Astrocyte (in vitro differentiated cells and primary cell): ENCODE results near the gene RHOJ. TPM values are rescaled to one million over a fixed set of nuclear protein-coding genes. Genes with fewer than 3 reads are reported as not detected.

Source experiments
- DNase-seq: peaks from one replicate; pipeline ENCODE4 v3.0.0-alpha.2; 2010; ENCODE audit warnings: low read depth
- FAIRE-seq: peaks from 2 replicates; lab custom pipeline; 2011; peaks lifted over from hg19 to GRCh38; lab: Jason Lieb, UNC
- H2AFZ ChIP-seq: 2 replicates; pipeline ENCODE4 v1.6.0; 2012; ENCODE audit warnings: low read depth, low read length, inconsistent platforms
- H3K27ac ChIP-seq: 2 replicates; pipeline ENCODE4 v1.5.1; 2011; ENCODE audit warnings: low read depth, low read length, inconsistent platforms
- H3K27me3 ChIP-seq: 2 replicates; pipeline ENCODE4 v1.6.0; 2011; ENCODE audit warnings: low read length, inconsistent platforms; ENCODE audit not compliant: insufficient read depth
- H3K36me3 ChIP-seq: 2 replicates; pipeline ENCODE4 v1.5.1; 2011; ENCODE audit warnings: low read length, inconsistent platforms; ENCODE audit not compliant: insufficient read depth
- H3K4me1 ChIP-seq: 2 replicates; pipeline ENCODE4 v1.5.1; 2011; ENCODE audit warnings: low read length, inconsistent platforms; ENCODE audit not compliant: insufficient read depth
- H3K4me2 ChIP-seq: 2 replicates; pipeline ENCODE4 v1.6.0; 2012; ENCODE audit warnings: low read length, inconsistent platforms
- H3K4me3 ChIP-seq: 2 replicates; pipeline ENCODE4 v1.5.1; 2011; ENCODE audit warnings: low read depth, mild to moderate bottlenecking, low read length, inconsistent platforms; ENCODE audit not compliant: insufficient read depth
- H3K79me2 ChIP-seq: 2 replicates; pipeline ENCODE4 v1.6.0; 2012; ENCODE audit warnings: mild to moderate bottlenecking, low read length, inconsistent platforms; ENCODE audit not compliant: insufficient read depth
- H3K9ac ChIP-seq: 2 replicates; pipeline ENCODE4 v1.6.0; 2012; ENCODE audit warnings: mild to moderate bottlenecking, low read length, inconsistent platforms
- H3K9me3 ChIP-seq: 2 replicates; pipeline ENCODE4 v1.5.1; 2012; ENCODE audit warnings: low read depth, mild to moderate bottlenecking, low read length, inconsistent platforms; ENCODE audit not compliant: insufficient read depth
- H4K20me1 ChIP-seq: 2 replicates; pipeline ENCODE4 v1.6.0; 2012; ENCODE audit warnings: low read length, inconsistent platforms; ENCODE audit not compliant: insufficient read depth
- H3K27ac Mint-ChIP-seq: one replicate; pipeline ENCODE4 v1.8.0; 2021; ENCODE audit warnings: mild to moderate bottlenecking, mixed read lengths; ENCODE audit not compliant: unreplicated experiment
- H3K27me3 Mint-ChIP-seq: one replicate; pipeline ENCODE4 v1.8.0; 2021; ENCODE audit warnings: low read depth, mixed read lengths; ENCODE audit not compliant: unreplicated experiment
- H3K36me3 Mint-ChIP-seq: one replicate; pipeline ENCODE4 v1.8.0; 2021; ENCODE audit warnings: low read depth, mixed read lengths; ENCODE audit not compliant: unreplicated experiment
- H3K4me1 Mint-ChIP-seq: one replicate; pipeline ENCODE4 v1.8.0; 2021; ENCODE audit warnings: low read depth, mixed read lengths; ENCODE audit not compliant: unreplicated experiment
- H3K4me3 Mint-ChIP-seq: one replicate; pipeline ENCODE4 v1.8.0; 2021; ENCODE audit warnings: mild to moderate bottlenecking, moderate library complexity, mixed read lengths; ENCODE audit not compliant: unreplicated experiment
- H3K9me3 Mint-ChIP-seq: one replicate; pipeline ENCODE4 v1.8.0; 2021; ENCODE audit warnings: mild to moderate bottlenecking, mixed read lengths; ENCODE audit not compliant: unreplicated experiment
- EZH2 ChIP-seq: IDR thresholded peaks from 2 replicates; pipeline ENCODE4 v1.6.1; 2012; ENCODE audit warnings: mild to moderate bottlenecking, low read length, inconsistent platforms; ENCODE audit not compliant: insufficient read depth
- total RNA-seq: library from RNA; stranded (reverse); gene quantifications from 2 replicates; pipeline ENCODE4 v1.2.1, GENCODE V29; 2021
- TF ChIP-seq, protein P1 (sequence below): IDR thresholded peaks from 2 replicates; pipeline ENCODE4 v1.5.1; 2011; ENCODE audit warnings: low read depth, mild to moderate bottlenecking, inconsistent platforms, low read length, moderate library complexity; ENCODE audit not compliant: insufficient read depth

RHOJ gene
- total RNA-seq, 1 donor from 2014 or later, result 29.6 TPM

DNA sequence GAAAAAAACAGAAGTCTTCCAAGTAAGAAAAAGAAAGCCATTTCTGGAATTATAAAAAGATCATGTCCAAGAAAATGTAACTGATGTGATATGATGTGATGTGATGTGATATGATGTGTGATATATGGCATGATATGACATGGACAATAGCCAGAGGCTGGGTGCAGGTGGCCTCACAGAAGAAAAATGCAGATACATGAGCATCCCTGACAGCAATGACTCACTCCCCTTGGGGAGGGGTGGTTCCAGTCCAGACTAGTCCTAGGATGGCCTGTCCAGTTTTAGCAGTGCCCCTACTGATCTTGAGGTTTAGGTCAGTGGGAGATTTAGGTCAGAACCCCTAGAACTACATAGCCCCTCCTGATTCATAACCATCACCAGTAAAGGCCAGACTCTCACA is 3.5 kb upstream of the RHOJ start:
- FAIRE-seq, result no peak

DNA sequence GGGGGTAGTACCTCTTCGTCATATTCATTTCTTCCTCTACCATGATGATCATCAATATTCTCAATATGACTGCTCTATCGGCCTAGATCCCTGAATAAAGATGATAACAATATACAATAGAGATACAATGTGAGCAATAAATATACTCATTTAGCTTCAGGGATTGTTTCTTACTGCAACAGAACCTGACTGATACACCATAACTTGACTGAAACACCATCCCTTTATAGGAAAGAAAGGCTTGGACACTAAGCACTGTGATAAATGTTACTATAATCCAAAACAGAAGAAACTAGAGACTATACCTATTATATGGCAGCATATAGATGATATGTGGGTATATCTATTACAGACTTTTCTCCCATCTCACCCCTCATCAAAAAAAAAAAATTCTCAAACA is 1.2 kb upstream of the RHOJ start:
- H4K20me1 ChIP-seq, result no peaks in the 10 kb centered on the region
- peak overlapping the region; percentile 98 for H3K27ac ChIP-seq
- no peak overlapping the region for H3K27ac Mint-ChIP-seq
- TF ChIP-seq EZH2, result no peak
- TF ChIP-seq, protein P1, sequence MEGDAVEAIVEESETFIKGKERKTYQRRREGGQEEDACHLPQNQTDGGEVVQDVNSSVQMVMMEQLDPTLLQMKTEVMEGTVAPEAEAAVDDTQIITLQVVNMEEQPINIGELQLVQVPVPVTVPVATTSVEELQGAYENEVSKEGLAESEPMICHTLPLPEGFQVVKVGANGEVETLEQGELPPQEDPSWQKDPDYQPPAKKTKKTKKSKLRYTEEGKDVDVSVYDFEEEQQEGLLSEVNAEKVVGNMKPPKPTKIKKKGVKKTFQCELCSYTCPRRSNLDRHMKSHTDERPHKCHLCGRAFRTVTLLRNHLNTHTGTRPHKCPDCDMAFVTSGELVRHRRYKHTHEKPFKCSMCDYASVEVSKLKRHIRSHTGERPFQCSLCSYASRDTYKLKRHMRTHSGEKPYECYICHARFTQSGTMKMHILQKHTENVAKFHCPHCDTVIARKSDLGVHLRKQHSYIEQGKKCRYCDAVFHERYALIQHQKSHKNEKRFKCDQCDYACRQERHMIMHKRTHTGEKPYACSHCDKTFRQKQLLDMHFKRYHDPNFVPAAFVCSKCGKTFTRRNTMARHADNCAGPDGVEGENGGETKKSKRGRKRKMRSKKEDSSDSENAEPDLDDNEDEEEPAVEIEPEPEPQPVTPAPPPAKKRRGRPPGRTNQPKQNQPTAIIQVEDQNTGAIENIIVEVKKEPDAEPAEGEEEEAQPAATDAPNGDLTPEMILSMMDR, result no peak
- H3K4me2 ChIP-seq, result peak overlapping the region; percentile 89
- no peaks in the 10 kb centered on the region for H3K9me3 Mint-ChIP-seq
- H3K79me2 ChIP-seq, result peaks cover 36% of the 10 kb centered on the region
- peak overlapping the region; percentile 96 for H3K9ac ChIP-seq
- no peaks in the 10 kb centered on the region for H3K27me3 ChIP-seq
- peak; percentile 39 for FAIRE-seq
- H3K4me1 ChIP-seq, result peaks cover 8% of the 10 kb centered on the region
- DNase-seq, result no peak
- H3K36me3 Mint-ChIP-seq, result no peaks in the 10 kb centered on the region
- no peak overlapping the region for H3K4me3 ChIP-seq
- no peaks in the 10 kb centered on the region for H3K27me3 Mint-ChIP-seq
- no peaks in the 10 kb centered on the region for H3K9me3 ChIP-seq
- H3K4me1 Mint-ChIP-seq, result peaks cover 12% of the 10 kb centered on the region
- no peak overlapping the region for H2AFZ ChIP-seq
- no peak overlapping the region for H3K4me3 Mint-ChIP-seq
- H3K36me3 ChIP-seq, result no peaks in the 10 kb centered on the region

More for the DNA sequence above, 3.5 kb upstream of the RHOJ start:
- Histone ChIP-seq H3K27me3 (no peaks in the 10 kb centered on the region), H4K20me1 (no peaks in the 10 kb centered on the region), H2AFZ (no peak overlapping the region), H3K27ac (no peak overlapping the region), H3K9me3 (no peaks in the 10 kb centered on the region), H3K79me2 (peaks cover 13% of the 10 kb centered on the region), H3K9ac (no peak overlapping the region), H3K4me1 (peaks cover 8% of the 10 kb centered on the region), H3K36me3 (no peaks in the 10 kb centered on the region), H3K4me2 (no peak overlapping the region), H3K4me3 (no peak overlapping the region)
- Mint-ChIP-seq H3K4me3 (no peak overlapping the region), H3K36me3 (no peaks in the 10 kb centered on the region), H3K4me1 (peaks cover 10% of the 10 kb centered on the region), H3K27me3 (no peaks in the 10 kb centered on the region), H3K27ac (no peak overlapping the region), H3K9me3 (no peaks in the 10 kb centered on the region)
- TF ChIP-seq EZH2, result no peak
- TF ChIP-seq, protein P1, result no peak
- DNase-seq, result no peak

DNA sequence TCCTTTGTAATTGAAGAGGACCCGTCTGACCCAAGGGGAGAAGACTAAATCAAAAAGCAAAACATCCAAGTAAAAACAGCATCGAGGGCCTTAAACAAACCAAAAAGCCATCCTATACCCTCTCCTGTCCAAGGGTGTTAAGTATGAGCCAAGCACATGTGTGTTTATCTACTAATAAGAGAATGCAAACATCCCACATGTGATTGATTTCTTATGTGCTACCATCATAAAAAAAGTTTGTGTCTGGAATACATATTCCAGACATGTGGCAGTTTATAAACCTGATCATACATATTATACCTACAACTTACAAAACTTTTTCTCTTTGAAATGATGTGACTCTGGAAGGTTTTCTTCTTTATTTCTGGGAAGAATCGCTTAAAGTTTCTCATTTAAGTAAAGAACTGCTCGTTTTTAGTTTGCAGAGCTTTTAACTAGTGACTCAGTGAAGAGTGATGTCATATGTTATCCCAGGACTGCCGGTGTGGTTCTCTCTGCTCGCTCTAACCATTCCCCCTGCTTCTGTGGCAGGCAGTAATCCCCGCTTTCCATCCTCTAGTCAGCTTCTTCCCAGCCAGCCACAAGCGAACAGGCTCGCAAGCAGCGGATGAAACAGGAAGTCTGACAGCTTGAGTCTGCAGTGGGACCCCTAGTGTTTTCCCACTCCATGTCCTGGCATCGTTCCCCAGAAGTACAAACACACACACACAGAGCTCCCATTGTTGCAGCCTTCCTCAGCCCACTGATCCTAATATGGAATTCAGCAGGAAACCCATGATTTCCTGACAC is 431 bp upstream of the RHOJ start:
- TF ChIP-seq, protein P1, result peak; percentile 22
- no peak for TF ChIP-seq EZH2
- peak; percentile 99 for FAIRE-seq
- peaks cover 8% of the 10 kb centered on the region for H3K4me1 ChIP-seq
- peaks cover 44% of the 10 kb centered on the region for H3K79me2 ChIP-seq
- peak overlapping the region; percentile 93 for H3K4me3 ChIP-seq
- Mint-ChIP-seq H3K27ac (no peak overlapping the region), H3K4me1 (peaks cover 12% of the 10 kb centered on the region), H3K36me3 (no peaks in the 10 kb centered on the region), H3K4me3 (no peak overlapping the region), H3K9me3 (no peaks in the 10 kb centered on the region), H3K27me3 (no peaks in the 10 kb centered on the region)
- H3K4me2 ChIP-seq, result peak overlapping the region; percentile 89
- peak overlapping the region; percentile 98 for H3K27ac ChIP-seq
- peak; percentile 99 for DNase-seq
- H4K20me1 ChIP-seq, result peaks cover under 1% of the 10 kb centered on the region
- peaks cover 3% of the 10 kb centered on the region for H3K36me3 ChIP-seq
- peak overlapping the region; percentile 57 for H2AFZ ChIP-seq
- H3K27me3 ChIP-seq, result no peaks in the 10 kb centered on the region
- H3K9ac ChIP-seq, result peak overlapping the region; percentile 96
- H3K9me3 ChIP-seq, result no peaks in the 10 kb centered on the region
